HEK293 (cell line): Measurements from ENCODE around the gene LRRC8E.

Experiments
- CTCF ChIA-PET: fragments of 350-600 bp; formaldehyde crosslinking; extraction: SDS; loops from one replicate; lab custom pipeline; 2021; ENCODE audit warnings: antibody characterized with exemption; lab: Yijun Ruan, JAX
- POLR2A ChIA-PET: fragments of 300-600 bp; formaldehyde crosslinking; extraction: SDS; loops from one replicate; lab custom pipeline; 2020; ENCODE audit warnings: antibody characterized with exemption, inconsistent platforms; lab: Yijun Ruan, JAX
- H3K27ac ChIP-seq: fragments of 200-500 bp; sonication (Bioruptor generic); 2 replicates; pipeline ENCODE4 v1.5.1; 2014; ENCODE audit warnings: low read depth, low read length, control low read depth, inconsistent platforms; ENCODE audit errors: extremely low read depth
- H3K36me3 ChIP-seq, 2 experiments: fragments of 200-500 bp in 1 of 2; sonication (Bioruptor generic) in 1 of 2; 1 replicate in 1 of 2; 2 replicates in 1 of 2; pipeline ENCODE4 v1.5.1; 2014 to 2017; ENCODE audit warnings: inconsistent platforms in 2 of 2, low read length in 2 of 2; ENCODE audit not compliant: control insufficient read depth in 2 of 2, insufficient read depth in 1 of 2
- H3K4me1 ChIP-seq: fragments of 200-500 bp; sonication (Bioruptor generic); 2 replicates; pipeline ENCODE4 v1.5.1; 2014; ENCODE audit warnings: mild to moderate bottlenecking, low read length, inconsistent platforms; ENCODE audit not compliant: control insufficient read depth, insufficient read depth
- H3K4me3 ChIP-seq: 2 replicates; pipeline ENCODE4 v1.5.1; 2011; ENCODE audit warnings: low read depth, mild to moderate bottlenecking, control low read depth, low read length, moderate library complexity
- H3K9me3 ChIP-seq: fragments of 200-500 bp; sonication (Bioruptor generic); 2 replicates; pipeline ENCODE4 v1.5.1; 2014; ENCODE audit warnings: low read depth, low read length, inconsistent platforms; ENCODE audit not compliant: control insufficient read depth, insufficient read depth
- ELK4 ChIP-seq: IDR thresholded peaks from 2 replicates; pipeline ENCODE4 v1.6.1; 2011; ENCODE audit warnings: mild to moderate bottlenecking, low read depth, low read length, borderline replicate concordance
- GLIS1 ChIP-seq: fragments of 450-650 bp; formaldehyde crosslinking; IDR thresholded peaks from 2 replicates; pipeline ENCODE4 v1.5.1; 2016; ENCODE audit warnings: missing biosample characterization, missing genetic modification characterization
- HIC1 ChIP-seq: fragments of 450-650 bp; formaldehyde crosslinking; IDR thresholded peaks from 2 replicates; pipeline ENCODE4 v1.5.1; 2016; ENCODE audit warnings: missing biosample characterization, missing genetic modification characterization
- MZF1 ChIP-seq: fragments of 450-650 bp; formaldehyde crosslinking; IDR thresholded peaks from 2 replicates; pipeline ENCODE4 v1.5.1; 2017; ENCODE audit warnings: missing biosample characterization, missing genetic modification characterization, borderline replicate concordance
- SALL2 ChIP-seq: fragments of 450-650 bp; formaldehyde crosslinking; IDR thresholded peaks from 2 replicates; pipeline ENCODE4 v1.5.0; 2017; ENCODE audit warnings: missing biosample characterization, mild to moderate bottlenecking, missing genetic modification characterization, borderline replicate concordance
- SP3 ChIP-seq: fragments of 450-650 bp; formaldehyde crosslinking; IDR thresholded peaks from 2 replicates; pipeline ENCODE4 v1.5.1; 2016; ENCODE audit warnings: missing biosample characterization, missing genetic modification characterization
- YY1 ChIP-seq: fragments of 450-650 bp; formaldehyde crosslinking; IDR thresholded peaks from 2 replicates; pipeline ENCODE4 v1.5.1; 2018; ENCODE audit warnings: missing biosample characterization, missing genetic modification characterization
- ZFHX2 ChIP-seq: fragments of 450-650 bp; formaldehyde crosslinking; conservative IDR thresholded peaks from 2 replicates; pipeline ENCODE4 v1.5.1; 2016; ENCODE audit warnings: missing biosample characterization, missing genetic modification characterization
- ZFP37 ChIP-seq: fragments of 450-650 bp; formaldehyde crosslinking; IDR thresholded peaks from 2 replicates; pipeline ENCODE4 v1.5.1; 2016; ENCODE audit warnings: missing biosample characterization, missing genetic modification characterization
- ZNF292 ChIP-seq: fragments of 450-650 bp; formaldehyde crosslinking; IDR thresholded peaks from 2 replicates; pipeline ENCODE4 v1.5.1; 2016; ENCODE audit warnings: low read depth, missing biosample characterization, missing genetic modification characterization, borderline replicate concordance
- ZNF302 ChIP-seq: fragments of 450-650 bp; formaldehyde crosslinking; IDR thresholded peaks from 2 replicates; pipeline ENCODE4 v1.5.1; 2016; ENCODE audit warnings: missing biosample characterization, missing genetic modification characterization, low read depth
- ZNF366 ChIP-seq: fragments of 450-650 bp; formaldehyde crosslinking; conservative IDR thresholded peaks from 2 replicates; pipeline ENCODE4 v1.5.1; 2016; ENCODE audit warnings: missing biosample characterization, missing genetic modification characterization
- ZNF513 ChIP-seq: fragments of 450-650 bp; IDR thresholded peaks from 2 replicates; pipeline ENCODE4 v1.5.1; 2018; ENCODE audit warnings: missing biosample characterization, missing genetic modification characterization
- ZNF654 ChIP-seq: fragments of 450-650 bp; formaldehyde crosslinking; IDR thresholded peaks from 2 replicates; pipeline ENCODE4 v1.5.1; 2016; ENCODE audit warnings: low read depth, missing biosample characterization, missing genetic modification characterization
- ZNF791 ChIP-seq: fragments of 450-650 bp; formaldehyde crosslinking; IDR thresholded peaks from 2 replicates; pipeline ENCODE4 v1.5.1; 2016; ENCODE audit warnings: missing biosample characterization, missing genetic modification characterization
- ZSCAN16 ChIP-seq: fragments of 450-650 bp; formaldehyde crosslinking; IDR thresholded peaks from 2 replicates; pipeline ENCODE4 v1.5.1; 2016; ENCODE audit warnings: missing biosample characterization, missing genetic modification characterization
- ZXDB ChIP-seq: fragments of 450-650 bp; formaldehyde crosslinking; IDR thresholded peaks from 2 replicates; pipeline ENCODE4 v1.5.1; 2016; ENCODE audit warnings: missing biosample characterization, missing genetic modification characterization

Gene LRRC8E

GRCh38 chr19:7863157-7863970, 24.9 kb upstream of the LRRC8E start:
- POLR2A ChIA-PET: no interaction called here
- H3K4me3 ChIP-seq: no peak overlapping the region
- H3K27ac ChIP-seq: no peak overlapping the region
- TF ChIP-seq ZNF654 (tag by site-specific recombination) (no peak), SALL2 (tag by site-specific recombination) (no peak), ZNF366 (no peak), SP3 (no peak), ZNF791 (no peak), ELK4 (no peak), ZFP37 (tag by site-specific recombination) (no peak), ZSCAN16 (tag by site-specific recombination) (no peak), ZNF302 (no peak), HIC1 (no peak), ZNF292 (tag by site-specific recombination) (no peak), ZNF513 (tag by site-specific recombination) (no peak), ZFHX2 (no peak), ZXDB (tag by site-specific recombination) (no peak), YY1 (tag by site-specific recombination) (no peak)
- TF ChIP-seq, all 188 proteins: peak for 0
- CTCF ChIA-PET: no interaction called here
- Histone ChIP-seq H3K36me3 (peaks cover 0 to 13% of the 10 kb centered on the region in 2 experiments; a peak in 1 of 3 replicates), H3K9me3 (no peaks in the 10 kb centered on the region), H3K4me1 (no peaks in the 10 kb centered on the region)

- H3K9me3 ChIP-seq: no peaks in the 10 kb centered on the region
- H3K27ac ChIP-seq: no peak overlapping the region
- CTCF ChIA-PET: interaction anchor here (1.7 kb wide), 1 partner anchor 12 kb away, joined by 6 read pairs; no protein-coding TSS in a partner anchor
- peak; percentile 64 for TF ChIP-seq GLIS1 (tag by site-specific recombination)
- no peak for TF ChIP-seq MZF1 (tag by site-specific recombination)
- TF ChIP-seq, all 188 proteins: peak for 1
- H3K4me3 ChIP-seq: no peak overlapping the region
- peaks cover 0 to 13% of the 10 kb centered on the region in 2 experiments; a peak in 1 of 3 replicates for H3K36me3 ChIP-seq
- POLR2A ChIA-PET: no interaction called here
- no peaks in the 10 kb centered on the region for H3K4me1 ChIP-seq
These were observed 24.2 kb upstream of the LRRC8E start for GRCh38 chr19:7863971-7864689.
